Sciatic nerve (tissue), 2 donors: ENCODE results near the gene ZMIZ1. TPM values are rescaled to one million over a fixed set of nuclear protein-coding genes. Genes with fewer than 3 reads are reported as not detected.

Source experiments
- ATAC-seq: fragments of 200-7000 bp; cut with Tn5 transposase; one replicate; pipeline ENCODE4 v1.9.1; 2020; ENCODE audit warnings: mild to moderate bottlenecking, moderate library complexity
- DNase-seq: peaks from one replicate; pipeline ENCODE4 v3.0.0-alpha.2; 2020; ENCODE audit warnings: low spot score
- intact Hi-C: fragments of 100-400 bp; cut with DNase I; formaldehyde crosslinking; loops from one replicate; pipeline ENCODE4 v1.14.2; 2022
- total RNA-seq: library from RNA; stranded (reverse); fragmentation: NEBNext Ultra II Directional; extraction: Animal tissue kit (Norgen Biotek cat#: 25700); gene quantifications from one replicate; pipeline ENCODE4 v1.2.1, GENCODE V29; 2021
- donor health status: DM: no; HTN: no; CAD: no.
- donor health status: DM: no; HTN: no; CAD: no.

Gene ZMIZ1
- total RNA-seq, 1 donor from 2014 or later: 96.7 TPM

DNA sequence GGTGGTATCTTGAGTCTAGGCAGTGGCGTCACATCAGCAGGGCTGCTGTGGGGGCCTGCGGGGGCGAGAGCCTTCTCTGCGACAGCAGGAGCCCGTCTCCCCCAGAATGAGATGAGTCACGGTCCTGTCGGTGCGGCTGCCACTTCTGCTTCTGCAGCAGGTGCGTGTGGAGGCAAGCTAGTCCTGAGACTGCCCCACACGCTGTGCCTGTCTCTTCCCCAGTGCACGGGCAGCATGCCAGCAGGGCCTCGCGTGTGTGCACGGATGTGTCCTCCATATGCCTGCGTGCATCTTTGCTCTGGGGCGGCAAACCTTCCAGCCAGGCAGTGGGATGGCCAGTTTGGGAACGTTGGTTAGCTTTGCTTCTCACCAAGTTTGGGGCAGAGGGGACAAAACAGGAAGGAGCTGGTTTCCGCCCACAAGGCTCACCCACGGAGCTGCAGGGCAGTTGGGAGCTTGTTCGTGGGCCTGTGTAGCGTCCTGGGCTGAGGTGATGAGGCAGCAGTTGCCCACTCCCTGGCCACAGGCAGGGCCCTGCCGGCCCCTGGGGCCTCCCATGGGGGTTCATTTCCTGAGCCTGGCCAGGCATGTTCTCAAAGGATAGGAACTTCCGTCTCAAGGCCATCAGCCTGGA, 217.7 kb downstream of the ZMIZ1 start:
- intact Hi-C loops: no loop called here
- peak; percentile 84 for DNase-seq
- ATAC-seq: peak; percentile 55

DNA sequence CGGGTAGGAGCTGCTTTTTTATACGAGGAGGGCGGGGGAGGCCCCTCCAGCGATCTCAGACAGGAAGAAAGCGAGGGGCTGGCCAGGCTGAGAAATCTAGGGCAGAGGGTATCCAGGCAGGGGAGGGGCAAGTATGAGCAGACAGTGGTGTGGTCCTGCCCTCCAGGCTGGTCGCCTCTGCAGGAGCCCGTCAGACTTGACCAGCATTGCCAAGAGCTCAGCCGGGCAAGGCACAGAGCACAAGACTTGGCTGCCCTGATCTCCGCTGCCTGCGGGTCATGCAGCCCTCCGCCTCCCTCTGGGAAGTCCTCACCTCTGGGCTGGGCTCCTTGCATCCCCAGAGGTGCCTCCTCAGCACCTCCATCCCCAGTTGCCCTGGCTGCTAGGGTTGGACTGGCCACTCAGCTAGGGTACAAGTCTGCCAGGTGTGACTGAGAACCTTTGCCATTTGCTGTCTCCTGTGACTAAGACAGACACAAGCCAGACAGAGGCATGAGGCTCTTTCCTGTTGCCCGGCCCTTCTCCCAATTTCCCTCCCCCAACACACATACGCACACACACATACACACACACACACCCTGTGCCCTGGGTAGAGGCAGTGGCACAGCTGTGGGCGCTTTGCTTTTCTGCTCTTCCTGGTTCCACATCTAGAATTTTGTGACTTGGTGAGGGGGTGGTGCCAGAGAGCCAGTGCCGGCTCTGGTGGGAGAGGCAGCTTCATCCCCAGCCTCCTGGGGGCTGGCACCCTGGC, 219.4 kb downstream of the ZMIZ1 start:
- intact Hi-C loops: no loop called here
- ATAC-seq: no peak

GRCh38 chr10:79289801-79290200, 221.0 kb downstream of the ZMIZ1 start:
- intact Hi-C loops: no loop called here
- ATAC-seq (no peak), DNase-seq (no peak)

More for the DNA sequence above, 219.4 kb downstream of the ZMIZ1 start:
- no peak for DNase-seq

GRCh38 chr10:79292026-79292766, 223.4 kb downstream of the ZMIZ1 start:
- intact Hi-C loops: no loop called here
- ATAC-seq (no peak), DNase-seq (no peak)

DNA sequence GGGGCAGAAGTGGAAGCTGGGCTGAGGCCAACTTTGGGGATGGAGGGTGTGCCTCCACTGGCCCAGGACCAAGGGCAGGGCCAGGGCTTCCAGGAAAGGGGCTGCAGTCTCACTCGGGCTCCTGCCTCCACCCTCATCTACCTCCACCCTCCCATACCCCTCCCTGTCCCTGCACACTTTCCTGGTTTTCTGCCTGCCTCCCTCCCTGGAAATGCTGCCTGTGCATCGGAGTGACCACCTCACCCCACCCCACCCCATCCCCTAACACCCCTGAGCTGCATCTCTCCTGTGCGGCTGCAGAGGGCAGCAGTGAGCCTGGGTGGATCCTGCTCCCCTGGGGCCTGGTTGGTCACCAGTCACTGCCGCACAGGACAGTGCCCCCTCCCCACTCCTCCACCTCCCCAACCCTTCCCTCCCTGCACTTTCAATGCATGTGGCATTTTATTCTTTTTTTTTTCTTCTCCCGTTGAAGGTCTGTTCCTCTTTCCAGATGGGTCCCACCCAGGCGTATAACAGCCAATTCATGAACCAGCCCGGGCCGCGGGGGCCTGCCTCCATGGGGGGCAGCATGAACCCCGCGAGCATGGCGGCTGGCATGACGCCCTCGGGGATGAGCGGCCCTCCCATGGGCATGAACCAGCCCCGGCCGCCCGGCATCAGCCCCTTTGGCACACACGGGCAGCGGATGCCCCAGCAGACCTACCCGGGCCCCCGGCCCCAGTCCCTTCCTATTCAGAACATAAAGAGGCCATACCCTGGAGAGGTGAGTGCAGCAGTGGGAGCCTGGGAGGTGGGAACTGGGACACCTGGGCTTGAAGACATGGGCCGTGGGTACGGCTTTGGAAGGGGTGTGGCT, 224.4 kb downstream of the ZMIZ1 start:
- ATAC-seq (no peak), DNase-seq (no peak)
- intact Hi-C loops: no loop called here

- ATAC-seq: peak; percentile 55
- DNase-seq: no peak
- intact Hi-C loops: no loop called here
Observed at GRCh38 chr10:79293841-79294581, 225.2 kb downstream of the ZMIZ1 start.

DNA sequence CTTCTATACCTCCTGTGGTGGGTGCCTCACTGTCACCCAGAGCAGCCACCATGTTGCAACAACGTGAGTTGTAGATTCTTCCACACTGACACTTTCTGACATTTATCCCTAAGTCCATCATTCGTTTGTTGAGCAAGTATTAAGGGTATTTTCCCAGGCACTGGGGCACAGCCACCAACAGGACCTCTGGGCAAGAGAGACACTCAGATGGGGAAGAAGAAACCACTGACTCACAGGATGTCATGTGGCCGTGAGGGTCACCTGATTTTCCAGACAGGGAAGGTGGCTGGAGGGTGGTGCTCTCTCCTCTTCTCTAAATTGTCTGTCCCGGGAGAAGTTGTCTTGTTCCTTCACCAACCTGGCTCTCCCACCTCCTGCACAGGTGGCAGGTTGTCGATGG, 226.8 kb downstream of the ZMIZ1 start:
- DNase-seq: no peak

DNA sequence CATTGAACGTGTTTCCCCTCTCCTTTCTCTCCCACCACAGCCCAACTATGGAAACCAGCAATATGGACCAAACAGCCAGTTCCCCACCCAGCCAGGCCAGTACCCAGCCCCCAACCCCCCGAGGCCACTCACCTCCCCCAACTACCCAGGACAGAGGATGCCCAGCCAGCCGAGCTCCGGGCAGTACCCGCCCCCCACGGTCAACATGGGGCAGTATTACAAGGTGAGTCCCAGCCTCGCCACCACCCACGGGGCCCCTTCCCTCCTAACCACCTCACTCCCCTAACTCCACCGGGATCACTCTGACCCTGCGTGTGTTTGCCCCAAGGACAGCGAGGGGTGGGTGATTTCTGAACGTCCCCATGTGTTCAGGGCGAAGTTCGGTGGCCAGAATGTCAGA, 227.7 kb downstream of the ZMIZ1 start:
- no peak for DNase-seq
- intact Hi-C loops: no loop called here
- no peak for ATAC-seq

More for the DNA sequence above, 226.8 kb downstream of the ZMIZ1 start:
- intact Hi-C loops: no loop called here
- no peak for ATAC-seq

DNA sequence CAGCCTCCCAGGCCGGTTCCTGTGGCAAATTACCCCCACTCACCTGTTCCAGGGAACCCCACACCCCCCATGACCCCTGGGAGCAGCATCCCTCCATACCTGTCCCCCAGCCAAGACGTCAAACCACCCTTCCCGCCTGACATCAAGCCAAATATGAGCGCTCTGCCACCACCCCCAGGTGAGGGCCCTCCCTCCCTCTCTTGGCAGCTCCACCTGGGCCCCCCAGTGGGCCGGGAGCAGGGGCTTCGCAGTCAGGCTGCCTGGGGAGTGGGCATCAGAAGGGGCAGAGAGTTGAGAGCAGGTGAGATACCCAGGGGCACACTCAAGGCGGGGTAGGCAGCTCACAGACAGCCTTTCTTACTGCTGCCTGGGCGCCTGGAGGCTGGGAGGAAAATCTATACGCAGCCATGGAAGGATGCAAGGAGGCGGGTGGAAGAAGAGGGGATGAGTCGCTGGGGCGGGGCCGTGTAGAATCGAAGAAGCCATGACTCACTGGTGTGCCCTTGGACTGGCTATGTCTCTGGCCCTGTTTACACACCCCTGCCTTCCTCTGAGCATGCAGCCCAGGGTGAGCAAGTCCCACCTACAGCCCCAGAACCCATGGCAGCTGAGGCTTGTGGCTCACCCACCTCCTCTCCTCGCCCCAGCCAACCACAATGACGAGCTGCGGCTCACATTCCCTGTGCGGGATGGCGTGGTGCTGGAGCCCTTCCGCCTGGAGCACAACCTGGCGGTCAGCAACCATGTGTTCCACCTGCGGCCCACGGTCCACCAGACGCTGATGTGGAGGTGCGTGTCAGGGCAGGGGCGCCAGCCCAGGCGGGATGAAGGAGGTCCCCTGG, 229.9 kb downstream of the ZMIZ1 start:
- intact Hi-C loops: no loop called here
- ATAC-seq (peak; percentile 34), DNase-seq (no peak)

GRCh38 chr10:79299397-79300241, 230.9 kb downstream of the ZMIZ1 start:
- intact Hi-C loops: no loop called here
- peak; percentile 38 for ATAC-seq
- no peak for DNase-seq

GRCh38 chr10:79300711-79301110, 231.9 kb downstream of the ZMIZ1 start:
- intact Hi-C loops: no loop called here
- no peak for DNase-seq
- no peak for ATAC-seq

DNA sequence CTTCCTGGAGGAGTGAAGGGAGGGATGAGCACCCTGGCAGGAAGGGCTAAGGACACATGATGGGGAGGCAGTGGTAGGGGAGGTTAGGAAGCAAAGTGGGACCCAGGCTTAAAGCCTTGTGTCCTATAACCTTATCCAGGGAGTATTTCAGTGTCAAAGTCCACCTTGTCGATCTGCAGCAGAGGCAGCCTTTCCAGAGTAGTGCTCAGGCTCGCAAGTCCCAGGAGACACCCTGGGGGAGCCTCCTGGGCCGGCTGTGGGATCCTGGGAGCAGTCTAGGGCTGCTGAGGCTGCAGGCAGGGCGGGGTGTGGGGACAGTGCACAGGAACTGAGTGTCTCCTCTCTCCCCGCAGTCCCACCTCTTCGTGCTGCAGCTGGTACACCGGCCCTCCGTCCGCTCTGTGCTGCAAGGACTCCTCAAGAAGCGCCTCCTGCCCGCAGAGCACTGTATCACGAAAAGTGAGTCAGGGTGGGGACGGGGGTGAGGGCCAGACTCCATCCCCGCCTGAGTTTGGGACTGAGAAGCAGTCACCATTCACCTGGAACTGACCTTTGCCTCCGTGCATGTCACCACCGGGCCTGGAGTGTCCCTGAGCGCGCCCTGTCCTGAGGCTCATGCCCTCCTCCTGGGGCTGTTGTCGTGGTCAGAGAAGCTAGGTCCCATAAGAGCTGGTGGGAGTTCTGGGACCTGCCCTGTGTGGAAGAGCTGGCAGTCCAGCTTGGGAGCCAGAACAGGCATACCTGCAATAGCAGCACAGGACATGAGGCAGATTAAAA, 233.2 kb downstream of the ZMIZ1 start:
- ATAC-seq: no peak
- no peak for DNase-seq
- intact Hi-C loops: no loop called here

DNA sequence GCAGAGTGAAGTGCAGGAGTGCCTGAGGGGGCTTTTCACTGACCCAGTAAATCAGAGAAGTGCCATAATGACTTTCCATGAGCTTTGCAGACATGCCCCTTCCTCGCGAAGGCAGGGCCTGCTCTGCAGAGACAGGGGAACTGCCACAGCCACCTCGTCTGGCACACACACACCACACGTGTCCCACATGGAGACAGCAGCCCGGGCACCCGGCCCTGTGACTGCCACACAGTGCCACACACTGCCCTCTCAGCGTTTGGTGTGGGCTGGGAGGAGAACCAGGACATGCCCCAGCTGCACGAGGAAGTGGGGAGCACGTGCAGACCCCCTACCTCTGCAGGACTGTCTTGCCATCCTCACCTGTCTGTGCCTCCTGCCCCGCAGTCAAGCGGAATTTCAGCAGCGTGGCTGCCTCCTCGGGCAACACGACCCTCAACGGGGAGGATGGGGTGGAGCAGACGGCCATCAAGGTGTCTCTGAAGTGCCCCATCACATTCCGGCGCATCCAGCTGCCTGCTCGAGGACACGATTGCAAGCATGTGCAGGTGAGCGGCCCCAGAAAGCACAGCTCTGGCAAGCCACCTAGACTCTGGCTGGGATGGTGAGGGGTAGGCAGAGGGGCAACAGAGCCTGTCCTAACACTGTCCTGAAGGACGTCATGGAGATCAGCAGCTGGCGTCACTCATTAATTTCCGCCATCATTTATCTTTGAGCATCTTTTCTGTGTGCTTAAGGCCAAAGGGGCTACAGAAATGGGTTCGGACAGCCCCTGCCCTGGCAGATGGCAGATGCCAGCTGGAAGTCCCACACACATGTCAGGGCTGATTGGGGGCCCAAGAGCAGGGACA, 235.1 kb downstream of the ZMIZ1 start:
- DNase-seq (no peak), ATAC-seq (no peak)
- intact Hi-C loops: no loop called here

DNA sequence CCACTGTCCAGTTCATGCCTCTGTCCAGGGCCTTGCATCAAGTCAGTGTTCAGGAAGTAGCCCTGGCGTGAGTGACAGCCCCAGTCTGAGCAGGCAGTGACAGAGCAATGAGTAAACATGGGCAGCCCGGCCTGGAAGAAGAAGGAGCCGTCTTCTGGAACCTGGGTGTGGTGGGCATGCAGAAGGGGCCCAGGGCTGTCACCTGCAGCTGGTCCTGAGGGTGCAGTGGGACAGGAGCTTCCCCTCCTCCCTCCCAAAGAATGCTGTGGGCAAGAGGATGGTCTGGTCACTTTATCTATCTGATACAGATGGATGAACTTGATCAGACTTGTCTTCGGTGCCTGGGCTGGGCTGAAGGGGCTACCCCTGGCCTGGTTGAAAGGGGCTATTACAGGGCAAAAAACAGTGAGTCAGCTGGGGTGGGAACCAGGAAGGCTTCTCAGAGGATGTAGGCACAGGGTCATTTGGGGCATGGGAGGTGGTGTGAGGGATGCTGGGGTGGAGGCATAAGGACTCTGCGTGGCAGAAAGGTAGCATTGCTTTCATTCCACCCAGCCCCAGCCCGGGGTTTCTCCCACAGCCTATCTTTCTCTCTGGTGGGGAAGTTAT, 235.8 kb downstream of the ZMIZ1 start:
- ATAC-seq (no peak), DNase-seq (no peak)
- intact Hi-C loops: no loop called here

DNA sequence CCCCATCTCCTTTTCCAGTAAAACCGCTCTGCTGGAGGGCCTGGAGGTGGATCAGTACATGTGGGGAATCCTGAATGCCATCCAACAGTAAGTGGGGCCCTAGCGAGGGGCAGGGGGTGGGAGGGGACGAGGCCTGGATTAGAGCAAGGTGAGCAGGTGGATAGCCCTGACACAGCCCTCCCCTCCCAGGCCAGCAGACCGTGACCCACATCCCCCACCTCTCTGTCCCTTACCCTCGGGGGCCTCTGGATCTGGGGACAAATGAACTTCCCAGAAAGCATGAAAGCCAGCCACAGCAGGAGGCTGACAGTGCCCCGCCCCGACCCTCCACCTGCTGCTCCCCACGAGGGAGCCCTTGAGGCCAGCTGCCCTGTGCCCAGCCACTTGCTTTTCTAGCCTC, 236.7 kb downstream of the ZMIZ1 start:
- DNase-seq (no peak), ATAC-seq (no peak)
- intact Hi-C loops: no loop called here
